Cardiac muscle cell (in vitro differentiated cells and primary cell): ENCODE measurements around the gene BRD1. TPM values are rescaled to one million over a fixed set of nuclear protein-coding genes. Genes with fewer than 3 reads are reported as not detected.

Experiments used
- DNase-seq, 2 donors: peaks; one replicate each; pipeline versions ENCODE4 v3.0.0 to v3.0.0-alpha.2; 2010 to 2017; ENCODE audit warnings: low read depth in 1 of 2, low spot score in 1 of 2
- H3K27ac ChIP-seq: fragments of 200-600 bp; sonication (generic); 2 replicates; pipeline ENCODE4 v1.5.1; 2016
- H3K27me3 ChIP-seq: fragments of 200-600 bp; sonication (generic); 2 replicates; pipeline ENCODE4 v1.6.0; 2016; ENCODE audit warnings: control low read depth
- H3K36me3 ChIP-seq: fragments of 200-600 bp; sonication (generic); 2 replicates; pipeline ENCODE4 v1.5.1; 2016; ENCODE audit warnings: control low read depth
- H3K4me1 ChIP-seq: fragments of 200-600 bp; sonication (generic); 2 replicates; pipeline ENCODE4 v1.8.1; 2017; ENCODE audit warnings: low read depth, mild to moderate bottlenecking, mixed run types
- H3K4me3 ChIP-seq: fragments of 200-600 bp; sonication (generic); 2 replicates; pipeline ENCODE4 v1.5.1; 2016; ENCODE audit warnings: mild to moderate bottlenecking
- H3K9me3 ChIP-seq: fragments of 200-600 bp; sonication (generic); 2 replicates; pipeline ENCODE4 v1.5.1; 2017; ENCODE audit warnings: low read depth, mild to moderate bottlenecking, control low read depth
- CTCF ChIP-seq: IDR thresholded peaks from 2 replicates; pipeline ENCODE4 v1.5.1; 2012; ENCODE audit warnings: low read depth, mild to moderate bottlenecking, low read length
- polyA plus RNA-seq: library from polyadenylated mRNA; unstranded; fragments of >200 nt; fragmentation: Nextera tagmentation; extraction: Ambion mirVana; gene quantifications from 2 replicates; pipeline ENCODE4 v1.2.1, GENCODE V29; 2016
- total RNA-seq: library from RNA; depleted of rRNA; stranded (reverse); fragments of >200 nt; gene quantifications from 2 replicates; pipeline ENCODE4 v1.2.3, GENCODE V29; 2016

BRD1 gene
- total and polyA plus RNA-seq, 2 experiments from 2014 or later, result 25.8 to 40.9 TPM

- H3K27me3 ChIP-seq, result no peaks in the 10 kb centered on the region
- no peak for DNase-seq
- TF ChIP-seq CTCF, result no peak
- H3K4me1 ChIP-seq, result no peaks in the 10 kb centered on the region
- no peak overlapping the region for H3K4me3 ChIP-seq
- no peaks in the 10 kb centered on the region for H3K9me3 ChIP-seq
- no peak overlapping the region for H3K27ac ChIP-seq
- H3K36me3 ChIP-seq, result no peaks in the 10 kb centered on the region
These were observed 41.6 kb upstream of the BRD1 start for GRCh38 chr22:49869086-49869830.

GRCh38 chr22:49867303-49868265 is 39.9 kb upstream of the BRD1 start:
- H3K4me1 ChIP-seq, result no peaks in the 10 kb centered on the region
- no peak overlapping the region for H3K4me3 ChIP-seq
- no peak for TF ChIP-seq CTCF
- no peaks in the 10 kb centered on the region for H3K36me3 ChIP-seq
- no peak for DNase-seq
- no peaks in the 10 kb centered on the region for H3K27me3 ChIP-seq
- H3K9me3 ChIP-seq, result no peaks in the 10 kb centered on the region
- no peak overlapping the region for H3K27ac ChIP-seq

- no peak overlapping the region for H3K4me3 ChIP-seq
These were observed 39.0 kb upstream of the BRD1 start for GRCh38 chr22:49866646-49867045.

GRCh38 chr22:49866134-49866533 is 38.5 kb upstream of the BRD1 start:
- no peak for TF ChIP-seq CTCF
- DNase-seq, result no peak
- Histone ChIP-seq H3K27ac (no peak overlapping the region), H3K36me3 (no peaks in the 10 kb centered on the region), H3K4me3 (no peak overlapping the region), H3K4me1 (no peaks in the 10 kb centered on the region), H3K27me3 (no peaks in the 10 kb centered on the region), H3K9me3 (no peaks in the 10 kb centered on the region)

More at GRCh38 chr22:49866646-49867045, 39.0 kb upstream of the BRD1 start:
- no peak for DNase-seq
- Histone ChIP-seq H3K36me3 (no peaks in the 10 kb centered on the region), H3K27me3 (no peaks in the 10 kb centered on the region), H3K9me3 (no peaks in the 10 kb centered on the region), H3K27ac (no peak overlapping the region), H3K4me1 (no peaks in the 10 kb centered on the region)
- TF ChIP-seq CTCF, result no peak

- Histone ChIP-seq H3K4me1 (no peaks in the 10 kb centered on the region), H3K4me3 (no peak overlapping the region), H3K27ac (no peak overlapping the region), H3K36me3 (no peaks in the 10 kb centered on the region), H3K27me3 (no peaks in the 10 kb centered on the region), H3K9me3 (no peaks in the 10 kb centered on the region)
- TF ChIP-seq CTCF, result no peak
- no peak for DNase-seq
These were observed 37.5 kb upstream of the BRD1 start for GRCh38 chr22:49865156-49865555.
